PC-3 (cell line): Measurements from ENCODE around the gene SCRT2. TPM values are rescaled to one million over a fixed set of nuclear protein-coding genes. Genes with fewer than 3 reads are reported as not detected.

ENCODE experiments used
- ATAC-seq: fragments of 200-7000 bp; cut with Tn5 transposase; 2 replicates; pipeline ENCODE4 v1.9.1; 2020; ENCODE audit warnings: mild to moderate bottlenecking, moderate library complexity
- BruUV-seq: library from RNA; stranded (reverse); fragments of 400-500 nt; replicated peaks from 2 replicates; lab custom pipeline; 2021; lab: Mats Ljungman, UMichigan
- CTCF ChIA-PET: fragments of 300-600 bp; sonication (Branson Sonifier 250); formaldehyde crosslinking; loops from one replicate; lab custom pipeline; 2022; ENCODE audit warnings: antibody characterized with exemption; lab: Charles Lee
- POLR2A ChIA-PET: fragments of 300-600 bp; sonication (Branson Sonifier 250); formaldehyde crosslinking; loops from one replicate; lab custom pipeline; 2022; ENCODE audit warnings: antibody characterized with exemption; ENCODE audit not compliant: unreplicated experiment; lab: Charles Lee
- DNase-seq: peaks from one replicate; pipeline ENCODE4 v3.0.0-alpha.2; 2015
- H2AFZ ChIP-seq: fragments of 300-600 bp; sonication (generic); 2 replicates; pipeline ENCODE4 v1.6.0; 2016; ENCODE audit warnings: antibody characterized with exemption, low read length
- H3F3A ChIP-seq: fragments of 300-600 bp; sonication (generic); one replicate; pipeline ENCODE4 v1.6.0; 2017; ENCODE audit warnings: antibody characterized with exemption, low read length, control low read depth, mild to moderate bottlenecking; ENCODE audit not compliant: unreplicated experiment
- H3K27ac ChIP-seq: fragments of 300-600 bp; sonication (generic); 2 replicates; pipeline ENCODE4 v1.5.1; 2016; ENCODE audit warnings: mild to moderate bottlenecking, low read length
- H3K27me3 ChIP-seq: fragments of 300-600 bp; sonication (generic); 2 replicates; pipeline ENCODE4 v1.6.1; 2016; ENCODE audit warnings: low read length, mixed read lengths
- H3K36me3 ChIP-seq: fragments of 300-600 bp; sonication (generic); 2 replicates; pipeline ENCODE4 v1.6.1; 2016; ENCODE audit warnings: low read depth, mixed run types, low read length, mixed read lengths
- H3K4me1 ChIP-seq: fragments of 300-600 bp; sonication (generic); 2 replicates; pipeline ENCODE4 v1.5.1; 2016; ENCODE audit warnings: low read length; ENCODE audit not compliant: insufficient read depth
- H3K4me2 ChIP-seq: fragments of 300-600 bp; sonication (generic); 2 replicates; pipeline ENCODE4 v1.6.0; 2016; ENCODE audit warnings: low read length
- H3K4me3 ChIP-seq: fragments of 300-600 bp; sonication (generic); 2 replicates; pipeline ENCODE4 v1.5.1; 2016; ENCODE audit warnings: mild to moderate bottlenecking, low read length, mixed read lengths
- H3K79me2 ChIP-seq: fragments of 300-600 bp; sonication (generic); 2 replicates; pipeline ENCODE4 v1.6.1; 2017; ENCODE audit warnings: low read length, mixed read lengths
- H3K9ac ChIP-seq: fragments of 300-600 bp; sonication (generic); 2 replicates; pipeline ENCODE4 v1.6.0; 2016; ENCODE audit warnings: mild to moderate bottlenecking, low read length
- H3K9me2 ChIP-seq: fragments of 300-600 bp; sonication (generic); replicated peaks from 2 replicates; pipeline ENCODE4 v1.6.1; 2016; ENCODE audit warnings: mixed run types, low read length, mixed read lengths
- H3K9me3 ChIP-seq: fragments of 300-600 bp; sonication (generic); 2 replicates; pipeline ENCODE4 v1.6.1; 2016; ENCODE audit warnings: low read length, mixed read lengths
- H4K20me1 ChIP-seq: fragments of 300-600 bp; sonication (generic); 2 replicates; pipeline ENCODE4 v1.6.1; 2016; ENCODE audit warnings: low read length, mixed read lengths
- EZH2 ChIP-seq: fragments of 300-600 bp; sonication (generic); IDR thresholded peaks from one replicate; pipeline ENCODE4 v1.6.1; 2017; ENCODE audit warnings: antibody characterized with exemption, mild to moderate bottlenecking, low read length; ENCODE audit not compliant: unreplicated experiment
- EZH2phosphoT487 ChIP-seq: fragments of 300-600 bp; sonication (generic); IDR thresholded peaks from 2 replicates; pipeline ENCODE4 v1.6.1; 2018; ENCODE audit warnings: mild to moderate bottlenecking, antibody characterized with exemption, low read length, borderline replicate concordance
- intact Hi-C: fragments of 100-400 bp; cut with micrococcal nuclease; formaldehyde crosslinking; loops from 2 replicates; pipeline ENCODE4 v1.9.0; 2023
- total RNA-seq: library from RNA; depleted of rRNA; stranded (reverse); fragments of >200 nt; gene quantifications from 2 replicates; pipeline ENCODE4 v1.2.3, GENCODE V29; 2014
- TF ChIP-seq, protein P1 (sequence below): fragments of 300-600 bp; sonication (generic); conservative IDR thresholded peaks from 2 replicates; pipeline ENCODE4 v1.5.1; 2017; ENCODE audit warnings: antibody characterized with exemption, low read depth, mild to moderate bottlenecking, low read length

The SCRT2 gene
- total RNA-seq, 1 experiment from 2014 or later, result not detected

DNA sequence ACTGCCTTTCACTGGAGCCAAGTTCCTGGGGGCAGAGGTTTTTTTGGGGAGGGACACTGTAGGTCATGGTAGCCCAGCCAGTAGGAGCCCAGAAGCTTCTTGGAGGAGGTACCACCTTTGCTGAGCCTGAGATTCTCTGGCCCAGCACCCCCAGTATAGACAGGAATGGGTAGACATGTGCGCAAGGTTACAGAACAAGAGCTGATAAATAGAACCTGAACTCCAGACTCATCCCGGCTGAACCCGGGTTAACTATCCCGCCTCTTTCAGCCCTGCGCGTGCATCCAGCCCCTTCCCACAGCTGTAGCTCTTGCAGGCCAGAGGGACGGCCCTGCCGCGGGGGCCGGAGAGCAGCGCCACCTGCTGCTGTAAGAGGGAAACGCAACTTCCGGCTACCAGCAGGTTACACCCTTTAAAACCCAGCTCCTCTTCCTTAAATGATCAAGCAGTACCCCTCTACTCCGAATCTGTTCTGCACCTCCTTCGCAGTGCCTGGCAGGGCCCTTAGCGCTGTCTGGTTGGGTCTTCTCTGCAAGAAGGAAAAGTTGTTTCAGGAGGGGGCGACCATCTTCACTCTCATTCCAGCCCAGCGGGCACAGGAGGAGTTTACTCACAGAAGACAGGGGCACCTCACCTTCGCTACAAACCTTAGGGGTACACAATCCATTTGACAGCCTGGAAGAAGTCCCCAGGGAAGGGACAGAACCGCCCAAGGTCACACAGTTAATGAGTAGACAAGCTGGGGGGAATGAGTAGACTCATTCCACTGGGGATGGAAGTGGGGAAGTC lies 30.1 kb downstream of the SCRT2 start:
- ChIA-PET CTCF (interaction anchor here (0.6 to 1.3 kb wide), 13 partner anchors 11 to 1503 kb away, joined by 3 to 10 read pairs (median 3); partner anchors contain the start of gene SLC52A3), POLR2A (no interaction called here)
- BruUV-seq, result no TSS peak
- H4K20me1 ChIP-seq, result peaks cover 35% of the 10 kb centered on the region
- H3K4me3 ChIP-seq, result no peak overlapping the region
- no peak overlapping the region for H3K4me2 ChIP-seq
- TF ChIP-seq, protein P1, sequence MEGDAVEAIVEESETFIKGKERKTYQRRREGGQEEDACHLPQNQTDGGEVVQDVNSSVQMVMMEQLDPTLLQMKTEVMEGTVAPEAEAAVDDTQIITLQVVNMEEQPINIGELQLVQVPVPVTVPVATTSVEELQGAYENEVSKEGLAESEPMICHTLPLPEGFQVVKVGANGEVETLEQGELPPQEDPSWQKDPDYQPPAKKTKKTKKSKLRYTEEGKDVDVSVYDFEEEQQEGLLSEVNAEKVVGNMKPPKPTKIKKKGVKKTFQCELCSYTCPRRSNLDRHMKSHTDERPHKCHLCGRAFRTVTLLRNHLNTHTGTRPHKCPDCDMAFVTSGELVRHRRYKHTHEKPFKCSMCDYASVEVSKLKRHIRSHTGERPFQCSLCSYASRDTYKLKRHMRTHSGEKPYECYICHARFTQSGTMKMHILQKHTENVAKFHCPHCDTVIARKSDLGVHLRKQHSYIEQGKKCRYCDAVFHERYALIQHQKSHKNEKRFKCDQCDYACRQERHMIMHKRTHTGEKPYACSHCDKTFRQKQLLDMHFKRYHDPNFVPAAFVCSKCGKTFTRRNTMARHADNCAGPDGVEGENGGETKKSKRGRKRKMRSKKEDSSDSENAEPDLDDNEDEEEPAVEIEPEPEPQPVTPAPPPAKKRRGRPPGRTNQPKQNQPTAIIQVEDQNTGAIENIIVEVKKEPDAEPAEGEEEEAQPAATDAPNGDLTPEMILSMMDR, result peak; percentile 96
- TF ChIP-seq EZH2, result no peak
- H3K27me3 ChIP-seq, result no peaks in the 10 kb centered on the region
- no peak overlapping the region for H3K27ac ChIP-seq
- H3K79me2 ChIP-seq, result peaks cover 31% of the 10 kb centered on the region
- H3K4me1 ChIP-seq, result no peaks in the 10 kb centered on the region
- peak; percentile 82 for DNase-seq
- peaks cover 29% of the 10 kb centered on the region for H3K36me3 ChIP-seq
- H3K9me2 ChIP-seq, result no peaks in the 10 kb centered on the region
- intact Hi-C loops, result loop anchor here (1.0 kb wide), 1 partner anchor 84 kb away; no protein-coding TSS in a partner anchor
- H3K9me3 ChIP-seq, result no peaks in the 10 kb centered on the region
- no peaks in the 10 kb centered on the region for H3F3A ChIP-seq
- peak; percentile 90 for ATAC-seq
- H3K9ac ChIP-seq, result no peak overlapping the region
- no peak overlapping the region for H2AFZ ChIP-seq

DNA sequence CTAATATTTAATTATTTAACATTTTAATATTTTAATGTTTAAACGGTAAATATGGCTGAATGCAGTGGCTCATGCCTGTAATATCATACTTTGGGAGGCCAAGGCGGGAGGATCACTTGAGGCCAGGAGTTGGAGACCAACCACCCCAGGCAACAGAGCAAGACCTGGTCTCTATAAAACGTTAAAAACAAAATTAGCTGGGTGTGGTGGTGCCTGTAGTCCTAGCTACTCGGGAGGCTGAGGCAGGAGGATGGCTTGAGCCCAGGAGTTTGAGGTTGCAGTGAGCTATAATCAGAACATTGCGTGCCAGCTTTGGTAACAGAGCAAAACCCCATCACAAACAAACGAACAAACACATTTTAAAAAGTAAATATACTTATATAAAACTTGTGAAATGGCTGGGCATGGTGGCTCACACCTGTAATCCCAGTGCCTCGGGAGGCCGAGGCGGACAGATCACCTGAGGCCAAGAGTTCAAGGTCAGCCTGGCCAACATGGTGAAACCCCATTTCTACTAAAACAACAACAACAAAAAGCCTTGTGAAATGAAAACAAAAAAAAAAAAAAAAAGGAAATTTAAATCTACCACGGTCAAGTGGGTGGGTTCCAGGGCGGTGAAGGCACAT lies 30.8 kb downstream of the SCRT2 start:
- TF ChIP-seq EZH2phosphoT487 (no peak), EZH2 (no peak)
- TF ChIP-seq, protein P1, result no peak
- H2AFZ ChIP-seq, result no peak overlapping the region

More for the DNA sequence above, 30.8 kb downstream of the SCRT2 start:
- H4K20me1 ChIP-seq, result peaks cover 31% of the 10 kb centered on the region
- no peaks in the 10 kb centered on the region for H3K27me3 ChIP-seq
- H3K27ac ChIP-seq, result no peak overlapping the region
- no peaks in the 10 kb centered on the region for H3F3A ChIP-seq
- ATAC-seq (no peak), DNase-seq (no peak)
- H3K79me2 ChIP-seq, result peaks cover 24% of the 10 kb centered on the region
- no peaks in the 10 kb centered on the region for H3K9me2 ChIP-seq
- no peaks in the 10 kb centered on the region for H3K9me3 ChIP-seq
- H3K36me3 ChIP-seq, result peaks cover 23% of the 10 kb centered on the region
- no peaks in the 10 kb centered on the region for H3K4me1 ChIP-seq
- intact Hi-C loops, result loop anchor here (1.0 kb wide), 1 partner anchor 84 kb away; no protein-coding TSS in a partner anchor
- ChIA-PET POLR2A (no interaction called here), CTCF (interaction anchor here (0.6 to 1.3 kb wide), 12 partner anchors 16 to 1504 kb away, joined by 3 to 10 read pairs (median 4); partner anchors contain the start of gene SLC52A3)
- no TSS peak for BruUV-seq
- no peak overlapping the region for H3K9ac ChIP-seq
- H3K4me3 ChIP-seq, result no peak overlapping the region
- no peak overlapping the region for H3K4me2 ChIP-seq
